Osteoblast (primary cell): ENCODE data around the gene STARD5. TPM values are rescaled to one million over a fixed set of nuclear protein-coding genes. Genes with fewer than 3 reads are reported as not detected.

Source experiments
- DNase-seq: peaks from one replicate; pipeline ENCODE4 v3.0.0; 2011; ENCODE audit warnings: low spot score, mixed read lengths; ENCODE audit not compliant: insufficient read length; ENCODE audit errors: missing footprints
- H2AFZ ChIP-seq: 2 replicates; pipeline ENCODE4 v1.6.0; 2011; ENCODE audit warnings: mild to moderate bottlenecking, low read length
- H3K27ac ChIP-seq: 2 replicates; pipeline ENCODE4 v1.5.1; 2011; ENCODE audit warnings: mild to moderate bottlenecking, low read depth, low read length, moderate library complexity
- H3K27me3 ChIP-seq: 2 replicates; pipeline ENCODE4 v1.6.0; 2012; ENCODE audit warnings: mild to moderate bottlenecking, control low read depth, inconsistent platforms, low read length, moderate library complexity; ENCODE audit not compliant: insufficient read depth
- H3K36me3 ChIP-seq: 2 replicates; pipeline ENCODE4 v1.5.1; 2011; ENCODE audit warnings: mild to moderate bottlenecking, low read length, control low read depth, moderate library complexity; ENCODE audit not compliant: insufficient read depth
- H3K4me1 ChIP-seq: 2 replicates; pipeline ENCODE4 v1.5.1; 2011; ENCODE audit warnings: mild to moderate bottlenecking, low read length, control low read depth, moderate library complexity; ENCODE audit not compliant: insufficient read depth
- H3K4me2 ChIP-seq: 2 replicates; pipeline ENCODE4 v1.6.0; 2011; ENCODE audit warnings: mild to moderate bottlenecking, low read length; ENCODE audit not compliant: insufficient read depth
- H3K4me3 ChIP-seq: fragments of 200-600 bp; sonication (generic); 3 replicates; pipeline ENCODE4 v1.5.1; 2012; ENCODE audit warnings: mild to moderate bottlenecking, low read length, inconsistent platforms; ENCODE audit not compliant: insufficient read depth
- H3K79me2 ChIP-seq: 2 replicates; pipeline ENCODE4 v1.6.0; 2012; ENCODE audit warnings: mild to moderate bottlenecking, low read length, control low read depth, inconsistent platforms; ENCODE audit not compliant: insufficient read depth
- H3K9me3 ChIP-seq: 2 replicates; pipeline ENCODE4 v1.5.1; 2011; ENCODE audit warnings: low read depth, low read length, control low read depth
- H4K20me1 ChIP-seq: 2 replicates; pipeline ENCODE4 v1.6.0; 2012; ENCODE audit warnings: mild to moderate bottlenecking, low read length, control low read depth; ENCODE audit not compliant: insufficient read depth
- CTCF ChIP-seq: IDR thresholded peaks from 2 replicates; pipeline ENCODE4 v1.5.1; 2011; ENCODE audit warnings: mild to moderate bottlenecking, low read depth, low read length, moderate library complexity; ENCODE audit errors: extremely low read depth
- total RNA-seq: library from RNA; depleted of rRNA; stranded (reverse); fragments of >200 nt; gene quantifications from 2 replicates; pipeline ENCODE4 v1.2.3, GENCODE V29; 2012

STARD5 gene
- total RNA-seq, 1 donor = 6.5 TPM

- Histone ChIP-seq H3K9me3 (no peaks in the 10 kb centered on the region), H3K4me3 (no peak overlapping the region), H3K36me3 (no peaks in the 10 kb centered on the region), H2AFZ (peak overlapping the region; percentile 47), H3K27me3 (no peaks in the 10 kb centered on the region), H3K27ac (no peak overlapping the region), H3K4me2 (peak overlapping the region; percentile 10), H3K79me2 (no peaks in the 10 kb centered on the region), H4K20me1 (no peaks in the 10 kb centered on the region), H3K4me1 (peaks cover 10% of the 10 kb centered on the region)
- DNase-seq = no peak
- no peak for TF ChIP-seq CTCF
Observed at GRCh38 chr15:81275711-81276392, 48.1 kb downstream of the STARD5 start.

GRCh38 chr15:81274931-81275707 is 48.8 kb downstream of the STARD5 start:
- H3K4me2 ChIP-seq = peak overlapping the region; percentile 10

GRCh38 chr15:81274255-81274654 is 49.7 kb downstream of the STARD5 start:
- Histone ChIP-seq H3K36me3 (no peaks in the 10 kb centered on the region), H3K9me3 (no peaks in the 10 kb centered on the region), H3K27ac (no peak overlapping the region), H3K4me1 (peaks cover 19% of the 10 kb centered on the region), H3K4me2 (no peak overlapping the region), H2AFZ (no peak overlapping the region), H3K27me3 (no peaks in the 10 kb centered on the region), H3K79me2 (no peaks in the 10 kb centered on the region), H3K4me3 (no peak overlapping the region), H4K20me1 (no peaks in the 10 kb centered on the region)
- TF ChIP-seq CTCF = no peak
- no peak for DNase-seq

More at GRCh38 chr15:81274931-81275707, 48.8 kb downstream of the STARD5 start:
- H3K4me1 ChIP-seq = peaks cover 18% of the 10 kb centered on the region
- H3K36me3 ChIP-seq = no peaks in the 10 kb centered on the region
- no peaks in the 10 kb centered on the region for H3K9me3 ChIP-seq
- peak overlapping the region; percentile 36 for H2AFZ ChIP-seq
- H3K27ac ChIP-seq = no peak overlapping the region
- H3K79me2 ChIP-seq = no peaks in the 10 kb centered on the region
- no peaks in the 10 kb centered on the region for H4K20me1 ChIP-seq
- H3K4me3 ChIP-seq = no peak overlapping the region
- DNase-seq = peak; percentile 87
- H3K27me3 ChIP-seq = no peaks in the 10 kb centered on the region
- peak; percentile 84 for TF ChIP-seq CTCF

- Histone ChIP-seq H3K27me3 (no peaks in the 10 kb centered on the region), H3K4me3 (no peak overlapping the region), H2AFZ (no peak overlapping the region), H3K9me3 (no peaks in the 10 kb centered on the region), H3K4me2 (no peak overlapping the region), H3K36me3 (no peaks in the 10 kb centered on the region), H3K79me2 (no peaks in the 10 kb centered on the region), H4K20me1 (no peaks in the 10 kb centered on the region), H3K4me1 (peaks cover 19% of the 10 kb centered on the region), H3K27ac (no peak overlapping the region)
- TF ChIP-seq CTCF = no peak
- no peak for DNase-seq
Observed at GRCh38 chr15:81273855-81274254, 50.1 kb downstream of the STARD5 start.
